Measurements from ENCODE around the gene NLN. TPM values are rescaled to one million over a fixed set of nuclear protein-coding genes. Genes with fewer than 3 reads are reported as not detected.

Gene NLN
- total and polyA plus RNA-seq, 9 of the 15 experiments (the other 6 are each of a cell fraction or from before 2014, with no cell fraction given) = 6.9 to 45.2 (median 28.8) TPM

- FAIRE-seq = no peak
- intact Hi-C loops (cut with micrococcal nuclease) (no loop called here), in situ Hi-C loops (cut with MboI) (no loop called here)
- POLR2A ChIA-PET = interaction anchor here (0.5 to 0.6 kb wide), 2 partner anchors 20 to 23 kb away, joined by 3 to 4 read pairs; no protein-coding TSS in a partner anchor
- H3K4me3 ChIP-seq = no peak overlapping the region
- no peak overlapping the region for H3K4me2 ChIP-seq (ENCODE audit: insufficient read depth, low read length)
- no peaks in the 10 kb centered on the region for H3K9me1 ChIP-seq (ENCODE audit: control insufficient read depth, insufficient read depth, low read length)
- CTCF ChIA-PET (ENCODE audit: low intra/inter-chr PET ratio) = no interaction called here
- no peaks in the 10 kb centered on the region for H3K9me3 ChIP-seq (replicated peaks; ENCODE audit: control insufficient read depth, insufficient read depth, low read depth, low read length)
- H4K20me1 ChIP-seq (replicated peaks; ENCODE audit: control insufficient read depth, insufficient read depth, low read length) = no peaks in the 10 kb centered on the region
- peaks cover 12% of the 10 kb centered on the region; the same call in 2 of the 3 replicates for H3K79me2 ChIP-seq (ENCODE audit: control insufficient read depth, insufficient read depth, low read length)
- no peak overlapping the region for H3K27ac ChIP-seq (ENCODE audit: extremely low read depth, low read depth, low read length)
- no peak for ATAC-seq
- H2AFZ ChIP-seq (ENCODE audit: low read depth, low read length) = no peak overlapping the region
- no peak for DNase-seq (ENCODE audit: extremely low read depth in 1 of 4, low spot score in 3 of 4)
- no peak overlapping the region for H3K9ac ChIP-seq (ENCODE audit: insufficient read depth in 1 of 2, low read depth in 2 of 2, low read length in 2 of 2)
- WGBS (ENCODE audit: insufficient coverage, low coverage, missing lambda C conversion rate) = 87% methylated on average over 4 of the region's 4 CpGs
- H3K36me3 ChIP-seq (ENCODE audit: control insufficient read depth, insufficient read depth, low read length) = peaks cover 23% of the 10 kb centered on the region
- H3K4me1 ChIP-seq (replicated peaks in 1 of 2; ENCODE audit: control insufficient read depth in 2 of 2, insufficient read depth in 2 of 2, low read length in 2 of 2) = 0 out of 5 replicates have a peak, but pooled peaks cover 0 to 2% of the 10 kb centered on the region in 2 experiments
- BruUV-seq (replicated peaks) = no TSS peak
- H3K27me3 ChIP-seq (ENCODE audit: control insufficient read depth in 2 of 2, insufficient read depth in 2 of 2, low read length in 2 of 2) = no peaks in the 10 kb centered on the region
- TF ChIP-seq RBM34 (IDR thresholded peaks at IDR 0.05; ENCODE audit: borderline replicate concordance, insufficient read depth, low read length) (no peak), NFATC3 (IDR thresholded peaks at IDR 0.05) (no peak), MEIS2 (IDR thresholded peaks at IDR 0.05; ENCODE audit: partially characterized antibody) (no peak), TCF15 (CRISPR knock-in tag; IDR thresholded peaks at IDR 0.05) (no peak), AFF1 (IDR thresholded peaks at IDR 0.05; ENCODE audit: low read depth in 1 of 2, partially characterized antibody in 2 of 2) (no peak), PTRF (tag; IDR thresholded peaks at IDR 0.05) (no peak), BACH1 (tag; IDR thresholded peaks at IDR 0.05) (no peak), NFE2L1 (tag; IDR thresholded peaks at IDR 0.05; ENCODE audit: borderline replicate concordance, low read depth) (no peak)
Measured at GRCh38 chr5:65758546-65759144, 36.6 kb downstream of the NLN start.
